ENCODE results near the gene SLC25A51.

GRCh38 chr9:37921546-37922300, 17.8 kb upstream of the SLC25A51 start:
- no peak for TF ChIP-seq POLR2A (IDR thresholded peaks at IDR 0.05)
- TF ChIP-seq, protein P1, sequence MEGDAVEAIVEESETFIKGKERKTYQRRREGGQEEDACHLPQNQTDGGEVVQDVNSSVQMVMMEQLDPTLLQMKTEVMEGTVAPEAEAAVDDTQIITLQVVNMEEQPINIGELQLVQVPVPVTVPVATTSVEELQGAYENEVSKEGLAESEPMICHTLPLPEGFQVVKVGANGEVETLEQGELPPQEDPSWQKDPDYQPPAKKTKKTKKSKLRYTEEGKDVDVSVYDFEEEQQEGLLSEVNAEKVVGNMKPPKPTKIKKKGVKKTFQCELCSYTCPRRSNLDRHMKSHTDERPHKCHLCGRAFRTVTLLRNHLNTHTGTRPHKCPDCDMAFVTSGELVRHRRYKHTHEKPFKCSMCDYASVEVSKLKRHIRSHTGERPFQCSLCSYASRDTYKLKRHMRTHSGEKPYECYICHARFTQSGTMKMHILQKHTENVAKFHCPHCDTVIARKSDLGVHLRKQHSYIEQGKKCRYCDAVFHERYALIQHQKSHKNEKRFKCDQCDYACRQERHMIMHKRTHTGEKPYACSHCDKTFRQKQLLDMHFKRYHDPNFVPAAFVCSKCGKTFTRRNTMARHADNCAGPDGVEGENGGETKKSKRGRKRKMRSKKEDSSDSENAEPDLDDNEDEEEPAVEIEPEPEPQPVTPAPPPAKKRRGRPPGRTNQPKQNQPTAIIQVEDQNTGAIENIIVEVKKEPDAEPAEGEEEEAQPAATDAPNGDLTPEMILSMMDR (IDR thresholded peaks at IDR 0.05), result peak in 3 of 6 experiments; percentile 15 to 31 (median 23)

Data from upper lobe of left lung (tissue), 4 donors.